ENCODE results near the gene THTPA. TPM values are rescaled to one million over a fixed set of nuclear protein-coding genes. Genes with fewer than 3 reads are reported as not detected.

THTPA gene
- total RNA-seq, 1 experiment from 2014 or later, result 16.8 TPM

DNA sequence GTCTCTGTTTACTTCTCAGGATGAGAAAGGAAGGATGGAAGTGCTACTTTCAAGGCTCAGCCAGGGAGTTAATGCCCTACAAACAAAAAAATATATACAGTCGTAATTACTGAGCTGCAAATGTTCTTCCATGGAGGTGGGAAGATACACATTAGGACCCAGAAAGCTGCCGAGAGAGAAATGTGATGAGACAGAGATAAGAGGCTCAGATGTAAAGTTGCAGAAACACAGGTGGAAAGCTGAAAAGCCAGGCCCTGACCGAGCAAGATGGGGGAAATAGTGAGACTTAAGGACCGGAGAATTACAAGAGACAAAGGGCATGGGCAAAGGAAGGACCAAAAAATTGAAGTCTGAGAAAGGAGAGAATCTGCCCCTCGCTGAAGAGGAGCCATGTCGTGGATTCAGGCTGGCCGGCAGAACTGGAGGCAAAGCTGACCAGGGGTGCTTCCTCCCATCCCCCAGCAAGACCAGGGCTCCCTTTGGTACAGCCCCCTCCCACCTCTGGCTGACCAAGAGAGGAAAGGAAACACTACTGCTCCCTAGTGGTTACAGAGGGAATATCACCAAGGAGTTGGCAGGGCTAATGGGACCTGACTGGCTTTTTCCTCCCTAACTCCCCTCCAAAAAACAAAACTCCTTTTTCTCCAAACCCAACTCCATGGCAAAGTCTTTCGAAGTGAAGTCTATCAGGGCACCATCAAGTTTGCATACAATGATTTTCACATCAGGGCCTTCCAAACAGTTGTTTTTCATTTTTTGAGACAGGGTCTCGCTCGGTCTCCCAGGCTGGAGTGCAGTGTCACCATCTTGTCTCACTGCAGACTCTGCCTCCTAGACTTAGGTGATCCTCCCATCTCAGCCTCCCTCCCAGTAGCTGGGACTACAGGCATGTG, 16.6 kb upstream of the THTPA start:
- Mint-ChIP-seq H3K9me3 (ENCODE audit: unreplicated experiment) (no peaks in the 10 kb centered on the region), H3K27me3 (ENCODE audit: insufficient read depth, unreplicated experiment) (no peaks in the 10 kb centered on the region), H3K36me3 (ENCODE audit: insufficient read depth, unreplicated experiment) (peaks cover 6% of the 10 kb centered on the region), H3K27ac (ENCODE audit: low read depth, unreplicated experiment) (no peak overlapping the region), H3K4me3 (ENCODE audit: unreplicated experiment) (no peak overlapping the region), H3K4me1 (ENCODE audit: insufficient read depth, unreplicated experiment) (peaks cover 10% of the 10 kb centered on the region)
- intact Hi-C loops (cut with micrococcal nuclease), result no loop called here
- BruUV-seq (replicated peaks), result no TSS peak
- TF ChIP-seq, protein P1, sequence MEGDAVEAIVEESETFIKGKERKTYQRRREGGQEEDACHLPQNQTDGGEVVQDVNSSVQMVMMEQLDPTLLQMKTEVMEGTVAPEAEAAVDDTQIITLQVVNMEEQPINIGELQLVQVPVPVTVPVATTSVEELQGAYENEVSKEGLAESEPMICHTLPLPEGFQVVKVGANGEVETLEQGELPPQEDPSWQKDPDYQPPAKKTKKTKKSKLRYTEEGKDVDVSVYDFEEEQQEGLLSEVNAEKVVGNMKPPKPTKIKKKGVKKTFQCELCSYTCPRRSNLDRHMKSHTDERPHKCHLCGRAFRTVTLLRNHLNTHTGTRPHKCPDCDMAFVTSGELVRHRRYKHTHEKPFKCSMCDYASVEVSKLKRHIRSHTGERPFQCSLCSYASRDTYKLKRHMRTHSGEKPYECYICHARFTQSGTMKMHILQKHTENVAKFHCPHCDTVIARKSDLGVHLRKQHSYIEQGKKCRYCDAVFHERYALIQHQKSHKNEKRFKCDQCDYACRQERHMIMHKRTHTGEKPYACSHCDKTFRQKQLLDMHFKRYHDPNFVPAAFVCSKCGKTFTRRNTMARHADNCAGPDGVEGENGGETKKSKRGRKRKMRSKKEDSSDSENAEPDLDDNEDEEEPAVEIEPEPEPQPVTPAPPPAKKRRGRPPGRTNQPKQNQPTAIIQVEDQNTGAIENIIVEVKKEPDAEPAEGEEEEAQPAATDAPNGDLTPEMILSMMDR (IDR thresholded peaks at IDR 0.05; ENCODE audit: unreplicated experiment), result peak; percentile 69
- ChIA-PET POLR2A (interaction anchor here (0.7 kb wide), 1 partner anchor 9 kb away, joined by 3 read pairs; no protein-coding TSS in a partner anchor), CTCF (interaction anchor here (0.5 to 4.5 kb wide), 22 partner anchors 10 to 212 kb away, joined by 3 to 48 read pairs (median 4); partner anchors contain the start of gene THTPA)
- DNase-seq (ENCODE audit: unreplicated experiment), result peak; percentile 55

DNA sequence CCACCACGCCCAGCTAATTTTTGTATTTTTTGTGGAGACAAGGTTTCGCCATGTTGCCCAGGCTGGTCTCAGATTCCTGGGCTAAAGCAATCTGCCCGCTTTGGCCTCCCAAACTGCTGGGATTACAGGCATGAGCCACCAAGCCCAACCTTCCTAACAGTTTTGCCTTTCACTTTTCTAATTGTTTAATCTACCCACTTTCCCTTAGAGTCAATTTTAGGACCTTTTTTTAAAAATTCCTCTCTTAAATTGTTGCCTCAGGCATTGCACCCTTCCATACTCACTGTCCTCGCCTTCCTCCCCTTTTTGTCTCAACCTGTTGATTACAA, 16.0 kb upstream of the THTPA start:
- Mint-ChIP-seq H3K4me1 (ENCODE audit: insufficient read depth, unreplicated experiment) (peaks cover 10% of the 10 kb centered on the region), H3K9me3 (ENCODE audit: unreplicated experiment) (no peaks in the 10 kb centered on the region), H3K27ac (ENCODE audit: low read depth, unreplicated experiment) (no peak overlapping the region), H3K27me3 (ENCODE audit: insufficient read depth, unreplicated experiment) (no peaks in the 10 kb centered on the region), H3K4me3 (ENCODE audit: unreplicated experiment) (no peak overlapping the region), H3K36me3 (ENCODE audit: insufficient read depth, unreplicated experiment) (peaks cover 6% of the 10 kb centered on the region)
- TF ChIP-seq, protein P1 (IDR thresholded peaks at IDR 0.05; ENCODE audit: unreplicated experiment), result no peak
- POLR2A ChIA-PET, result no interaction called here
- DNase-seq (ENCODE audit: unreplicated experiment), result no peak
- intact Hi-C loops (cut with micrococcal nuclease), result no loop called here
- BruUV-seq (replicated peaks), result no TSS peak
- CTCF ChIA-PET, result interaction anchor here (0.5 to 4.5 kb wide), 13 partner anchors 9 to 92 kb away, joined by 3 to 48 read pairs (median 5); partner anchors contain the start of gene THTPA

DNA sequence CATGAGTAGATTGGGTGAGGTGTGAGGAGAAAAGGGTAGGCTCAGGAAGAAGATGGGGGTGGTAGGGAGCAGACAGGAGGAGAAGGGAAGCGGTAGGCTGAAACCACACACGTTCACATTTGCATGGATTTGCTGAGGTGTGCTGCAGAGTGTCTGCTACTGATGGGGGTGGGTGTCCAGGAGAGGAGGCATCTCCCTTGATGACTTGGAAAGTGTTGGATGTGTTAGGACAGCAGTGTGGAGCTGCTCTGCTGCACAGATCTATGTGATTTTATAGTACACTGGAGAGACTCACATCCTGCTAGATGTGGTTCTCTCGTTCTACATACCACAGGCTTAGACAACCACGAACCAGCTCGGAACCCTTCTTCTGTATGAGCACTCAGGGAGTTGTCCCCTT, 13.8 kb upstream of the THTPA start:
- CTCF ChIA-PET, result interaction anchor here (0.7 to 2.2 kb wide), 7 partner anchors 12 to 1348 kb away, joined by 3 to 13 read pairs (median 4); no protein-coding TSS in a partner anchor
- TF ChIP-seq, protein P1 (IDR thresholded peaks at IDR 0.05; ENCODE audit: unreplicated experiment), result no peak
- Mint-ChIP-seq H3K4me1 (ENCODE audit: insufficient read depth, unreplicated experiment) (peaks cover 10% of the 10 kb centered on the region), H3K27ac (ENCODE audit: low read depth, unreplicated experiment) (no peak overlapping the region), H3K9me3 (ENCODE audit: unreplicated experiment) (no peaks in the 10 kb centered on the region), H3K4me3 (ENCODE audit: unreplicated experiment) (no peak overlapping the region), H3K27me3 (ENCODE audit: insufficient read depth, unreplicated experiment) (no peaks in the 10 kb centered on the region), H3K36me3 (ENCODE audit: insufficient read depth, unreplicated experiment) (peaks cover 6% of the 10 kb centered on the region)
- DNase-seq (ENCODE audit: unreplicated experiment), result no peak
- POLR2A ChIA-PET, result interaction anchor here (0.6 to 0.8 kb wide), 3 partner anchors 15 to 448 kb away, joined by 3 to 4 read pairs (median 3); no protein-coding TSS in a partner anchor
- intact Hi-C loops (cut with micrococcal nuclease), result no loop called here
- no TSS peak for BruUV-seq (replicated peaks)

DNA sequence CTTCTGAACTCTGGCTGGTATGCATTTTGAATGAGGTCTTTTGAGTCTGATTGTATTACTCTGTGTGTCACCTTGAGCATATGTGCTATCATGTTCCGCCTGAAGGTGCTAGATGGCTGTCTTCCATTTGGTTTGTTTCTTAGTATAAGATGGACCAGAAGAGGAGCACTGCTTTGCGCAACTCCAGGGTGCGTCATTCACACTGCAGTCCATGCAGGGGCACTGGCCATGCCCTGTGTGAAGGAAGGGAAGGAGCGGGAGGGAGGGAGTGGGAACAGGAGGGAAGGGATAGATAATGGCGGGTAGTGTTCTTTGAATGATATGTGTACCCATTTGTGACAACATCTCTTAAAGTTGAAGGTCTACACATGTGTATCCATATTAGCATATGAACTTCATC, 12.7 kb upstream of the THTPA start:
- H3K4me3 Mint-ChIP-seq (ENCODE audit: unreplicated experiment), result no peak overlapping the region
- no peaks in the 10 kb centered on the region for H3K27me3 Mint-ChIP-seq (ENCODE audit: insufficient read depth, unreplicated experiment)
- no peaks in the 10 kb centered on the region for H3K36me3 Mint-ChIP-seq (ENCODE audit: insufficient read depth, unreplicated experiment)
- H3K4me1 Mint-ChIP-seq (ENCODE audit: insufficient read depth, unreplicated experiment), result peaks cover 10% of the 10 kb centered on the region
- intact Hi-C loops (cut with micrococcal nuclease), result no loop called here
- POLR2A ChIA-PET, result interaction anchor here (0.9 kb wide), 1 partner anchor 17 kb away, joined by 3 read pairs; no protein-coding TSS in a partner anchor
- no TSS peak for BruUV-seq (replicated peaks)
- no peak overlapping the region for H3K27ac Mint-ChIP-seq (ENCODE audit: low read depth, unreplicated experiment)
- DNase-seq (ENCODE audit: unreplicated experiment), result no peak
- CTCF ChIA-PET, result interaction anchor here (1.3 to 2.2 kb wide), 2 partner anchors 16 to 19 kb away, joined by 5 to 13 read pairs; no protein-coding TSS in a partner anchor
- H3K9me3 Mint-ChIP-seq (ENCODE audit: unreplicated experiment), result no peaks in the 10 kb centered on the region
- TF ChIP-seq, protein P1 (IDR thresholded peaks at IDR 0.05; ENCODE audit: unreplicated experiment), result no peak

All from MCF 10A (cell line).